Mesendoderm (in vitro differentiated cells): ENCODE results near the gene RNF125.
"Not testable (repeated sequence)": the region's sequence is repeated elsewhere in the genome, so short reads cannot be mapped to it uniquely, and the experiment has no call there.

Experiments used
- DNase-seq: peaks from one replicate; pipeline ENCODE4 v3.0.0; 2013
- H2AK5ac ChIP-seq: 2 replicates; pipeline ENCODE4 v1.6.1; 2013; ENCODE audit warnings: low read length, inconsistent platforms
- H2BK120ac ChIP-seq: 2 replicates; pipeline ENCODE4 v1.6.1; 2013; ENCODE audit warnings: low read depth, mild to moderate bottlenecking, low read length, moderate library complexity, mixed read lengths
- H2BK15ac ChIP-seq: replicated peaks from 2 replicates; pipeline ENCODE4 v1.6.1; 2013; ENCODE audit warnings: low read depth, mild to moderate bottlenecking, moderate library complexity
- H2BK5ac ChIP-seq: 2 replicates; pipeline ENCODE4 v1.6.1; 2013; ENCODE audit warnings: low read length, inconsistent platforms
- H3K18ac ChIP-seq: 2 replicates; pipeline ENCODE4 v1.6.1; 2013; ENCODE audit warnings: mild to moderate bottlenecking, low read length, mixed read lengths
- H3K23ac ChIP-seq: one replicate; pipeline ENCODE4 v1.6.1; 2013; ENCODE audit warnings: low read length
- H3K27ac ChIP-seq: 2 replicates; pipeline ENCODE4 v1.5.1; 2013; ENCODE audit warnings: low read depth, mild to moderate bottlenecking, inconsistent platforms, low read length, moderate library complexity
- H3K27me3 ChIP-seq: 2 replicates; pipeline ENCODE4 v1.6.1; 2013; ENCODE audit warnings: low read length, control low read depth, mild to moderate bottlenecking, inconsistent platforms; ENCODE audit not compliant: insufficient read depth, poor library complexity
- H3K36me3 ChIP-seq: 2 replicates; pipeline ENCODE4 v1.6.1; 2013; ENCODE audit warnings: low read length, inconsistent platforms; ENCODE audit not compliant: control insufficient read depth, insufficient read depth
- H3K4ac ChIP-seq: one replicate; pipeline ENCODE4 v1.6.1; 2013; ENCODE audit warnings: low read depth, mild to moderate bottlenecking, low read length, moderate library complexity
- H3K4me1 ChIP-seq: 2 replicates; pipeline ENCODE4 v1.6.1; 2013; ENCODE audit warnings: low read depth, low read length, inconsistent platforms; ENCODE audit not compliant: control insufficient read depth
- H3K4me2 ChIP-seq: 2 replicates; pipeline ENCODE4 v1.6.1; 2013; ENCODE audit warnings: low read length
- H3K4me3 ChIP-seq: 2 replicates; pipeline ENCODE4 v1.5.1; 2013; ENCODE audit warnings: mild to moderate bottlenecking, low read length
- H3K56ac ChIP-seq: one replicate; pipeline ENCODE4 v1.6.1; 2013; ENCODE audit warnings: low read length
- H3K79me1 ChIP-seq: 2 replicates; pipeline ENCODE4 v1.6.1; 2013; ENCODE audit warnings: low read length, inconsistent platforms
- H3K79me2 ChIP-seq: 2 replicates; pipeline ENCODE4 v1.6.1; 2013; ENCODE audit warnings: mild to moderate bottlenecking, low read length; ENCODE audit not compliant: control insufficient read depth, insufficient read depth
- H3K9ac ChIP-seq: 2 replicates; pipeline ENCODE4 v1.6.1; 2013; ENCODE audit warnings: low read length, inconsistent platforms
- H4K5ac ChIP-seq: one replicate; pipeline ENCODE4 v1.6.1; 2013; ENCODE audit warnings: low read length
- H4K8ac ChIP-seq: one replicate; pipeline ENCODE4 v1.6.1; 2013; ENCODE audit warnings: low read depth, mild to moderate bottlenecking, control low read depth, low read length, moderate library complexity
- WGBS: extraction: QIAGEN DNeasy Blood & Tissue Kit; methylation state at CpG from one replicate; pipeline ENCODE4 v1.1.7; 2013; ENCODE audit warnings: low lambda C conversion rate, missing lambda C conversion rate; ENCODE audit not compliant: insufficient coverage; ENCODE audit errors: extremely low coverage; 5-methylcytosine and 5-hydroxymethylcytosine counted together

RNF125 gene

GRCh38 chr18:31996007-31996406 is 22.6 kb upstream of the RNF125 start:
- Histone ChIP-seq H3K23ac (no peak overlapping the region), H3K27ac (no peak overlapping the region), H2BK5ac (no peak overlapping the region), H3K36me3 (no peaks in the 10 kb centered on the region), H2BK15ac (no peak overlapping the region), H3K4ac (no peak overlapping the region), H3K27me3 (no peaks in the 10 kb centered on the region), H3K9ac (no peak overlapping the region), H3K4me2 (no peak overlapping the region), H3K79me1 (no peaks in the 10 kb centered on the region), H3K4me3 (no peak overlapping the region), H3K79me2 (no peaks in the 10 kb centered on the region), H4K8ac (no peak overlapping the region), H4K5ac (no peak overlapping the region), H3K18ac (no peak overlapping the region), H2AK5ac (no peak overlapping the region), H3K4me1 (no peaks in the 10 kb centered on the region), H3K56ac (no peak overlapping the region), H2BK120ac (no peak overlapping the region)
- no peak for DNase-seq
- WGBS: no CpG with 5 or more reads among the region's 7 CpGs

DNA sequence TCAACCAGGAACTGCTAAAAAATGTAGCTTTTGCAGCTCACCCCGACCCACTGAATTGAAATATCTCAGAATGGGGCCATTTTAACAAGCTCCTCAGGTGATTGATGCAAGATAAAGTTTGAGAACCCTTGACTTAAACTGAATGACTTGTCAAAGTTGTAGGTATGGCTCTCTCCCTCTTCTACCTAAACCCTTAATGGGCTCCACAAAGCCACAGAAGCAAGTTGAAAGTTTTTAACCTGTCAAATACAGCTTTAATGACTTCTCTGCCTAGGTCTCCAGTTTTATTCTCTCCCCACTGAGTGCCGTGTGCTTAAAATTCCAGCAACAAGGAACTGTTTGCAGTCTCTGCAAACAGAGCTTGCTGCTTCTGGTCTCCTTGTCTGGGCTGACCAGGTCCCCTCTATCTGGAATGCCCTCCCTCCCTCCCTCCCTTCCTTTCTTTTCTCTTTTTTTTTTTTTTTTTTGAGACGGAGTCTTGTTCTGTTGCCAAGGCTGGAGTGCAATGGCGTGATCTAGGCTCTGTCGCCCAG is 19.7 kb upstream of the RNF125 start:
- Histone ChIP-seq H3K9ac (no peak overlapping the region), H3K56ac (no peak overlapping the region), H2BK120ac (no peak overlapping the region), H3K27ac (no peak overlapping the region), H4K5ac (no peak overlapping the region), H3K79me2 (no peaks in the 10 kb centered on the region), H3K18ac (no peak overlapping the region), H2BK5ac (no peak overlapping the region), H3K4me2 (no peak overlapping the region), H3K27me3 (no peaks in the 10 kb centered on the region), H3K36me3 (no peaks in the 10 kb centered on the region), H3K4me1 (no peaks in the 10 kb centered on the region), H3K4ac (no peak overlapping the region), H3K4me3 (no peak overlapping the region), H2AK5ac (no peak overlapping the region), H3K23ac (no peak overlapping the region), H3K79me1 (no peaks in the 10 kb centered on the region), H4K8ac (no peak overlapping the region), H2BK15ac (no peak overlapping the region)
- WGBS: no CpG with 5 or more reads among the region's 5 CpGs
- no peak for DNase-seq

DNA sequence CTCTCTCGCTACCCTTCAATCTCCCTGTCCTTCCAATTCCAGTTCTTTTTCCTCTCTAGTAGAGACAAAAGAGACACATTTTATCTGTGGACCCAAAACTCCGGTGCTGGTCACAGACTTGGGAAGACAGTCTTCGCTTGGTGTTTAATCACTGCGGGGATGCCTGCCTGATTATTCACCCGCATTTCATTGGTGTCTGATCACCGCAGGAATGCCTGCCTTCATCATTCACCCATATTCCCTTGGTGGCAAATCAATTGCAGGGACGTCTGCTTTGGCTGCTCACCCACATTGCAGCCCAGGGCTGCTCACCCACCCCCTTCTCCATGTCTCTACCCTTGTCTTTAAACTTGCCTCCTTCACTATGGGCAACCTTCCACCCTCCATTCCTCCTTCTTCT is 17.5 kb upstream of the RNF125 start:
- DNase-seq, H2BK5ac ChIP-seq, H3K23ac ChIP-seq, H3K9ac ChIP-seq, H3K27ac ChIP-seq, H3K36me3 ChIP-seq, H3K79me1 ChIP-seq, H3K4me3 ChIP-seq, H3K27me3 ChIP-seq, H2BK15ac ChIP-seq, H3K4ac ChIP-seq, H3K18ac ChIP-seq, H3K79me2 ChIP-seq, H4K8ac ChIP-seq, H2BK120ac ChIP-seq, H3K56ac ChIP-seq, H3K4me1 ChIP-seq, H2AK5ac ChIP-seq, H3K4me2 ChIP-seq, H4K5ac ChIP-seq: not testable (repeated sequence)
- no CpG with 5 or more reads among the region's 7 CpGs for WGBS

DNA sequence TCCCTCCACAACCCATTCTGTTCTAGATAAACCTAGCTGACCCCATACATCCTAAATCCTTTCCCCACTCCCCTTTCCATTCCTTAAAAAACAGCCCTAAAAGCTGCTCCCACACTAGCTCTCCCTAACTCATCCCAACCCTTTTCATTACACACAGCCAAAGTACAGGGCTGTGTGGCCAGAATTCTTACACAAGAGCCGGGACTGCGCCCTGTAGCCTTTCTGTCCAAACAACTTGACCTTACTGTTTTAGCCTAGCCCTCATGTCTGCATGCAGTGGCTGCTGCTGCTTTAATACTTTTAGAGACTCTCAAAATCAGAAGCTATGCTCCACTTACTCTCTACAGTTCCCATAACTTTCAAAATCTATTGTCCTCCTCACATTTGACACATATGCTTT is 14.8 kb upstream of the RNF125 start:
- not testable (repeated sequence) for H3K79me1 ChIP-seq, H3K79me2 ChIP-seq, H3K56ac ChIP-seq, H2BK5ac ChIP-seq, H3K27ac ChIP-seq, H3K9ac ChIP-seq, DNase-seq, H2BK120ac ChIP-seq, H4K8ac ChIP-seq, H3K18ac ChIP-seq, H3K27me3 ChIP-seq, H2AK5ac ChIP-seq, H3K4ac ChIP-seq, H3K4me2 ChIP-seq, H3K4me3 ChIP-seq, H3K23ac ChIP-seq, H4K5ac ChIP-seq, H2BK15ac ChIP-seq, H3K4me1 ChIP-seq, H3K36me3 ChIP-seq
- WGBS: no CpG with 5 or more reads among the region's 2 CpGs

- Histone ChIP-seq H3K18ac (no peak overlapping the region), H4K8ac (no peak overlapping the region), H3K27ac (no peak overlapping the region), H3K27me3 (no peaks in the 10 kb centered on the region), H4K5ac (no peak overlapping the region), H3K56ac (no peak overlapping the region), H3K36me3 (no peaks in the 10 kb centered on the region), H3K4me1 (no peaks in the 10 kb centered on the region), H3K79me1 (no peaks in the 10 kb centered on the region), H3K4ac (no peak overlapping the region), H2AK5ac (no peak overlapping the region), H3K4me3 (no peak overlapping the region), H2BK5ac (no peak overlapping the region), H3K79me2 (no peaks in the 10 kb centered on the region), H3K4me2 (no peak overlapping the region), H2BK120ac (no peak overlapping the region), H3K23ac (no peak overlapping the region), H2BK15ac (no peak overlapping the region), H3K9ac (no peak overlapping the region)
- WGBS: no CpG with 5 or more reads among the region's 5 CpGs
- no peak for DNase-seq
Measured at GRCh38 chr18:32010124-32010721, 8.4 kb upstream of the RNF125 start.

- no peak for DNase-seq
- Histone ChIP-seq H3K36me3 (no peaks in the 10 kb centered on the region), H3K56ac (no peak overlapping the region), H4K5ac (no peak overlapping the region), H3K4me1 (no peaks in the 10 kb centered on the region), H3K27me3 (no peaks in the 10 kb centered on the region), H2BK120ac (no peak overlapping the region), H3K4me2 (no peak overlapping the region), H2AK5ac (no peak overlapping the region), H3K79me2 (no peaks in the 10 kb centered on the region), H3K27ac (no peak overlapping the region), H3K23ac (no peak overlapping the region), H3K79me1 (no peaks in the 10 kb centered on the region), H4K8ac (no peak overlapping the region), H2BK15ac (no peak overlapping the region), H3K18ac (no peak overlapping the region), H3K9ac (no peak overlapping the region), H3K4ac (no peak overlapping the region), H3K4me3 (no peak overlapping the region), H2BK5ac (no peak overlapping the region)
- WGBS: no CpG with 5 or more reads among the region's 3 CpGs
Measured at GRCh38 chr18:32011193-32011592, 7.4 kb upstream of the RNF125 start.
